COLO668 (cell line): ENCODE measurements around the gene EML1.
A peak's percentile ranks its signal among the peaks of the same experiment; 100 is the strongest.

Source experiments
- DNase-seq: peaks from one replicate; lab custom pipeline; 2025; ENCODE audit not compliant: unreplicated experiment; lab: John Stamatoyannopoulos, UW

EML1 gene

GRCh38 chr14:99952453-99952852 lies 159.2 kb downstream of the EML1 start:
- no peak for DNase-seq

GRCh38 chr14:99955826-99956455 lies 162.7 kb downstream of the EML1 start:
- no peak for DNase-seq

- no peak for DNase-seq
Observed at GRCh38 chr14:99958380-99958779, 165.2 kb downstream of the EML1 start.

GRCh38 chr14:99961826-99962518 lies 168.8 kb downstream of the EML1 start:
- no peak for DNase-seq

GRCh38 chr14:99964979-99965378 lies 171.8 kb downstream of the EML1 start:
- no peak for DNase-seq

- DNase-seq: no peak
Observed at GRCh38 chr14:99966037-99966835, 173.0 kb downstream of the EML1 start.

- no peak for DNase-seq
Observed at GRCh38 chr14:99966912-99967311, 173.7 kb downstream of the EML1 start.

GRCh38 chr14:99968191-99968920 lies 175.1 kb downstream of the EML1 start:
- DNase-seq: no peak

GRCh38 chr14:99968941-99969340 lies 175.7 kb downstream of the EML1 start:
- DNase-seq: no peak

GRCh38 chr14:99969673-99970322 lies 176.6 kb downstream of the EML1 start:
- DNase-seq: no peak

GRCh38 chr14:99971087-99971940 lies 178.1 kb downstream of the EML1 start:
- DNase-seq: peak; percentile 95

- peak; percentile 78 for DNase-seq
Observed at GRCh38 chr14:99971941-99972747, 178.9 kb downstream of the EML1 start.

GRCh38 chr14:99972748-99973466 lies 179.7 kb downstream of the EML1 start:
- DNase-seq: no peak

GRCh38 chr14:99975190-99975589 lies 182.0 kb downstream of the EML1 start:
- no peak for DNase-seq

- DNase-seq: no peak
Observed at GRCh38 chr14:99976021-99976420, 182.8 kb downstream of the EML1 start.

- no peak for DNase-seq
Observed at GRCh38 chr14:99976681-99977080, 183.5 kb downstream of the EML1 start.

GRCh38 chr14:99980299-99980698 lies 187.1 kb downstream of the EML1 start:
- DNase-seq: no peak

- DNase-seq: no peak
Observed at GRCh38 chr14:99981806-99982205, 188.6 kb downstream of the EML1 start.
